Upper lobe of left lung (tissue), 6 donors: ENCODE results near the gene CERS1. TPM values are rescaled to one million over a fixed set of nuclear protein-coding genes. Genes with fewer than 3 reads are reported as not detected.
"Not testable (repeated sequence)": the region's sequence is repeated elsewhere in the genome, so short reads cannot be mapped to it uniquely, and the experiment has no call there.

ENCODE experiments used
- ATAC-seq, 2 donors: fragments of 200-7000 bp; cut with Tn5 transposase; one replicate each; pipeline ENCODE4 v1.9.1; 2022; ENCODE audit warnings: mild to moderate bottlenecking in 2 of 2, moderate library complexity in 2 of 2; ENCODE audit not compliant: low FRiP score in 2 of 2
- DNase-seq, 2 donors: peaks; one replicate each; pipeline ENCODE4 v3.0.0-alpha.2; 2019 to 2020
- H3K27ac ChIP-seq, 4 donors: fragments of 200-600 bp; sonication (generic); one replicate each; pipeline ENCODE4 v1.5.1; 2016 to 2019
- H3K27me3 ChIP-seq, 4 donors: fragments of 200-600 bp; sonication (generic); one replicate each; pipeline ENCODE4 v1.5.1; 2017 to 2019
- H3K36me3 ChIP-seq, 4 donors: fragments of 200-600 bp; sonication (generic); one replicate each; pipeline ENCODE4 v1.5.1; 2016 to 2019
- H3K4me1 ChIP-seq, 4 donors: fragments of 200-600 bp; sonication (generic); one replicate each; pipeline ENCODE4 v1.5.1; 2018 to 2019
- H3K4me3 ChIP-seq, 4 donors: fragments of 200-600 bp; sonication (generic); one replicate each; pipeline ENCODE4 v1.5.1; 2017 to 2019; ENCODE audit warnings: mild to moderate bottlenecking in 2 of 4, moderate library complexity in 1 of 4
- H3K9me3 ChIP-seq, 4 donors: fragments of 200-600 bp; sonication (generic); one replicate each; pipeline ENCODE4 v1.5.1; 2018 to 2019
- CTCF ChIP-seq, 6 experiments: fragments of 450-650 bp in 4 of 6; fragments of 200-600 bp in 2 of 6; sonication (generic) in 2 of 6; IDR thresholded peaks; one replicate each; pipeline ENCODE4 v1.5.1; 2016 to 2019; ENCODE audit warnings: antibody characterized with exemption in 6 of 6
- EP300 ChIP-seq, 4 donors: sonication (generic); formaldehyde crosslinking; IDR thresholded peaks; one replicate each; pipeline ENCODE4 v1.5.1; 2017; ENCODE audit warnings: antibody characterized with exemption in 4 of 4, control low read depth in 2 of 4
- POLR2A ChIP-seq, 4 donors: fragments of 450-650 bp; IDR thresholded peaks; one replicate each; pipeline ENCODE4 v1.5.1; 2016 to 2017; ENCODE audit warnings: antibody characterized with exemption in 4 of 4, mild to moderate bottlenecking in 2 of 4
- POLR2AphosphoS5 ChIP-seq, 2 donors: sonication (generic); formaldehyde crosslinking; IDR thresholded peaks; one replicate each; pipeline ENCODE4 v1.5.1; 2017; ENCODE audit warnings: antibody characterized with exemption in 2 of 2
- WGBS, 2 donors: methylation state at CpG; one replicate each; pipeline ENCODE4 v1.1.5; 2017 to 2018; 5-methylcytosine and 5-hydroxymethylcytosine counted together
- total RNA-seq, 6 donors: library from RNA; depleted of rRNA in 4 of 6; stranded (reverse); fragments of >200 nt in 4 of 6; gene quantifications; one replicate each; pipeline versions ENCODE4 v1.1.0 to v1.2.1, GENCODE V29; 2016 to 2021
- donor health status: DM: no; HTN: no; CAD: no; lungs with moderate emphysema.
- donor health status: DM: no; HTN: yes; CAD: no; lungs with severe emphysema.

Gene CERS1
- total RNA-seq, 6 donors from 2014 or later, result 0.20 to 0.30 TPM; not detected in 4

- TF ChIP-seq EP300 (IDR thresholded peaks at IDR 0.05), result no peak
- no peak for TF ChIP-seq POLR2A (IDR thresholded peaks at IDR 0.05)
- TF ChIP-seq CTCF (IDR thresholded peaks at IDR 0.05), result no peak
- no peak for TF ChIP-seq POLR2AphosphoS5 (IDR thresholded peaks at IDR 0.05)
- Histone ChIP-seq H3K9me3 (no peaks in the 10 kb centered on the region), H3K27me3 (no peaks in the 10 kb centered on the region), H3K4me3 (no peak overlapping the region), H3K36me3 (peaks cover 6 to 88% (median 74%) of the 10 kb centered on the region in 4 donors), H3K27ac (no peak overlapping the region), H3K4me1 (no peaks in the 10 kb centered on the region)
- no peak for ATAC-seq
- DNase-seq, result peak in 1 of 2 donors; percentile 68
- 93% methylated on average over 16 to 25 of the region's 26 CpGs for WGBS, 2 donors
These were observed 9.7 kb upstream of the CERS1 start for GRCh38 chr19:18905513-18906236.

DNA sequence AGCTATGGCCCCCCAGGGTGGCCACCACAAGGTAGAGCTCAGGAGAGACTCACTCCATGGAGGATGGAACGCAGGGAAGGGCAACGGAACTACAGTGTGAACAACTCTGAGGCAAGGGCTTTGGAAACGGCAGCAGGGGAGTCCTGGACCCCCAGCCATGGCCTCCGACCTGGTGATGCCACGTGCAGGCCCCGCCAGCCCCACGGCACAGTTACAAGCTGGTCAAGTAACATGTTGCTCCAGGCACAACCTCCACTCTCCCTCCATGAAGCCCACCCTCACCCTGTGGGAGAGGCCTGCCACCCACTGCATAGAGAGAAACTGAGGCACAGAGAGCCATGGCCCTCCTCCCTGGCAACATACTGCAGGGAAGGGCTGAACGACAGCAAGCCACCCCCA, 9.1 kb upstream of the CERS1 start:
- 88 to 97% methylated on average over 5 to 8 of the region's 8 CpGs for WGBS, 2 donors
- no peak overlapping the region for H3K27ac ChIP-seq
- peak in 1 of 2 donors; percentile 46 for DNase-seq
- ATAC-seq, result no peak
- TF ChIP-seq CTCF (IDR thresholded peaks at IDR 0.05), result no peak
- no peak for TF ChIP-seq EP300 (IDR thresholded peaks at IDR 0.05)
- H3K4me3 ChIP-seq, result no peak overlapping the region
- H3K4me1 ChIP-seq, result no peaks in the 10 kb centered on the region
- H3K9me3 ChIP-seq, result no peaks in the 10 kb centered on the region
- H3K36me3 ChIP-seq, result peaks cover 6 to 88% (median 74%) of the 10 kb centered on the region in 4 donors
- no peaks in the 10 kb centered on the region for H3K27me3 ChIP-seq

DNA sequence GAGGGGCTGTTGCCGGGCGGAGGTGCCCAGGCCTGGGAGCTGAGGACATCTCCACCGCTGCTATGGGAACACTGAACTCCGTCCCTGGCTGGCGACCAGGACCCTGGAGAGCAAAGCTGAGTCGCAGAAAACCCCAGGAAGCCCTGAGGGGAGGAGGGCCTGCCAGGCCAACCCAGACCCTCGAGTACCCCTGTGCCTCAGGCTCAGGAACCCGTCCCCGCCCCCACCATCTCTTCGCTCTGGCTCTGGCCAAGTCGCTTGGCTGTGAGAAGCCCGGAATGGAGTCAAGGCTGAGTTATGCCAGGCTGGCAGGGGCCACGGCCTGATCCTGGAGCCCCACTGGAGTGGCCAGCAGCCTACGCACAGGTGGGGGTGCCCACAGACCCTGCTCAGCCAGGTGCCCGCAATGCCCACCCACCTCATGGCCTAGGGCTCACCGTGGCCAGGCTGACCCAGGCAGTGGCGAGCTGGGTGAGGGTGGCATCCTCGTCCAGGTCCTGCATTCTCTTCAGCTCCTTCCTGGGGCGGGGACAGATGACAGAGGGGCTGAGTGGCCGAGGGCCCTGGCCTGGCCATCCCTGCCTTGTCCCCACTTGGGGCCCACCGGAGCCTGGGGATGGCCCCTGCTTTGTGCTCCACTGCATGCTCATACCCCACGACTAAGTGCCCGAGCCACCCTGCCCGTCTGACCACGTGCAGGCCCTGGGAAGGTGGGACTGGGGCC, 8.5 kb upstream of the CERS1 start:
- Histone ChIP-seq H3K27me3 (no peaks in the 10 kb centered on the region), H3K36me3 (peaks cover 6 to 88% (median 78%) of the 10 kb centered on the region in 4 donors), H3K4me1 (no peaks in the 10 kb centered on the region), H3K4me3 (no peak overlapping the region), H3K27ac (no peak overlapping the region), H3K9me3 (no peaks in the 10 kb centered on the region)
- TF ChIP-seq POLR2AphosphoS5 (IDR thresholded peaks at IDR 0.05) (no peak), POLR2A (IDR thresholded peaks at IDR 0.05) (no peak), EP300 (IDR thresholded peaks at IDR 0.05) (no peak), CTCF (IDR thresholded peaks at IDR 0.05) (no peak)
- DNase-seq (peak in 1 of 2 donors; percentile 54), ATAC-seq (no peak)
- 89 to 91% methylated on average over 5 to 21 of the region's 25 CpGs for WGBS, 2 donors

GRCh38 chr19:18903156-18904037, 7.4 kb upstream of the CERS1 start:
- H3K9me3 ChIP-seq, result no peaks in the 10 kb centered on the region
- no peaks in the 10 kb centered on the region for H3K4me1 ChIP-seq
- peaks cover 6 to 86% (median 79%) of the 10 kb centered on the region in 4 donors for H3K36me3 ChIP-seq
- no peaks in the 10 kb centered on the region for H3K27me3 ChIP-seq
- H3K27ac ChIP-seq, result no peak overlapping the region
- H3K4me3 ChIP-seq, result no peak overlapping the region
- TF ChIP-seq POLR2AphosphoS5 (IDR thresholded peaks at IDR 0.05) (no peak), CTCF (IDR thresholded peaks at IDR 0.05) (no peak), EP300 (IDR thresholded peaks at IDR 0.05) (no peak), POLR2A (IDR thresholded peaks at IDR 0.05) (no peak)
- WGBS, 2 donors, result 91 to 92% methylated on average over 17 to 29 of the region's 29 CpGs
- ATAC-seq, result no peak
- DNase-seq, result peak in 1 of 2 donors; percentile 65

GRCh38 chr19:18902519-18902918, 6.6 kb upstream of the CERS1 start:
- not testable (repeated sequence) for H3K4me1 ChIP-seq, ATAC-seq, H3K4me3 ChIP-seq, H3K27ac ChIP-seq, H3K27me3 ChIP-seq, DNase-seq, H3K9me3 ChIP-seq
- H3K36me3 ChIP-seq, result peaks cover 6 to 78% (median 72%) of the 10 kb centered on the region in 4 donors
- 95 to 96% methylated on average over 5 of the region's 5 CpGs for WGBS, 2 donors
